HepG2 (cell line): ENCODE data around the gene KATNB1. TPM values are rescaled to one million over a fixed set of nuclear protein-coding genes. Genes with fewer than 3 reads are reported as not detected.

Experiments
- FOSL2 ChIP-seq: sonication (generic); formaldehyde crosslinking; IDR thresholded peaks from 2 replicates; pipeline ENCODE4 v1.4.0; 2020; ENCODE audit warnings: missing genetic modification reagents
- HNF4G ChIP-seq, 2 experiments: sonication (generic) in 1 of 2; formaldehyde crosslinking in 1 of 2; IDR thresholded peaks; 2 replicates each; pipeline versions ENCODE4 v1.4.0 to v1.6.1; 2011 to 2020; ENCODE audit warnings: borderline replicate concordance in 2 of 2, low read depth in 2 of 2, mild to moderate bottlenecking in 2 of 2, low read length in 1 of 2, missing genetic modification reagents in 1 of 2, moderate library complexity in 1 of 2
- JUND ChIP-seq: sonication (generic); formaldehyde crosslinking; IDR thresholded peaks from 2 replicates; pipeline ENCODE4 v1.8.0; 2022; ENCODE audit warnings: mild to moderate bottlenecking, missing genetic modification reagents
- PLRG1 ChIP-seq: fragments of 450-650 bp; conservative IDR thresholded peaks from 2 replicates; pipeline ENCODE4 v1.6.1; 2016
- POLR2AphosphoS2 ChIP-seq: IDR thresholded peaks from 2 replicates; pipeline ENCODE4 v1.6.1; 2011; ENCODE audit warnings: low read depth, low read length, improper control_type of control experiment
- POLR2G ChIP-seq: fragments of 200-400 bp; formaldehyde crosslinking; IDR thresholded peaks from 2 replicates; pipeline ENCODE4 v1.6.1; 2018; ENCODE audit warnings: mild to moderate bottlenecking, low read depth, low read length, moderate library complexity
- ZFP36L1 ChIP-seq: sonication (generic); formaldehyde crosslinking; IDR thresholded peaks from 2 replicates; pipeline ENCODE4 v1.8.0; 2022; ENCODE audit warnings: mild to moderate bottlenecking, missing genetic modification reagents, moderate library complexity
- ZNF333 ChIP-seq: sonication (generic); formaldehyde crosslinking; IDR thresholded peaks from 2 replicates; pipeline ENCODE4 v1.4.0; 2020; ENCODE audit warnings: mild to moderate bottlenecking, missing genetic modification reagents, borderline replicate concordance
- ZNF33B ChIP-seq: sonication (generic); formaldehyde crosslinking; IDR thresholded peaks from 2 replicates; pipeline ENCODE4 v1.5.1; 2020; ENCODE audit warnings: mild to moderate bottlenecking, missing genetic modification reagents
- ZNF350 ChIP-seq: sonication (generic); formaldehyde crosslinking; IDR thresholded peaks from 2 replicates; pipeline ENCODE4 v1.4.0; 2020; ENCODE audit warnings: mild to moderate bottlenecking, low read depth, missing genetic modification reagents, borderline replicate concordance
- ZNF773 ChIP-seq: sonication (generic); formaldehyde crosslinking; IDR thresholded peaks from 2 replicates; pipeline ENCODE4 v1.4.0; 2020; ENCODE audit warnings: missing genetic modification reagents, borderline replicate concordance
- ZNF776 ChIP-seq: sonication (generic); formaldehyde crosslinking; IDR thresholded peaks from 2 replicates; pipeline ENCODE4 v1.4.0; 2020; ENCODE audit warnings: mild to moderate bottlenecking, missing genetic modification reagents
- ZSCAN12 ChIP-seq: sonication (generic); formaldehyde crosslinking; IDR thresholded peaks from 2 replicates; pipeline ENCODE4 v1.9.0; 2021; ENCODE audit warnings: mild to moderate bottlenecking, missing genetic modification reagents
- polyA plus RNA-seq, 8 experiments: library from polyadenylated mRNA; depleted of rRNA in 3 of 8; stranded (reverse) in 7 of 8; unstranded in 1 of 8; fragments of >200 nt; fragmentation: Illumina TruSeq in 4 of 8; extraction: Trizol in 4 of 8; gene quantifications; 2 replicates each; pipeline versions ENCODE4 v1.2.1 to v1.2.3, GENCODE V29; 2011 to 2016; ENCODE audit warnings: low read depth in 4 of 8, missing spikeins in 1 of 8, mixed read lengths in 1 of 8; ENCODE audit not compliant: insufficient read depth in 1 of 8
- total RNA-seq, 5 experiments: library from RNA; depleted of rRNA; stranded (reverse); fragments of >200 nt; fragmentation: Illumina TruSeq; extraction: Trizol; gene quantifications; 2 replicates each; pipeline ENCODE4 v1.2.3, GENCODE V29; 2016; ENCODE audit warnings: low read depth in 1 of 5
- TF ChIP-seq, protein P1 (sequence below): sonication (generic); formaldehyde crosslinking; conservative IDR thresholded peaks from 2 replicates; pipeline ENCODE4 v1.8.0; 2022; ENCODE audit warnings: low read depth, missing genetic modification reagents
- TF ChIP-seq, protein P2 (sequence below): sonication (generic); formaldehyde crosslinking; IDR thresholded peaks from 2 replicates; pipeline ENCODE4 v1.4.0; 2020; ENCODE audit warnings: mild to moderate bottlenecking, missing genetic modification reagents
- TF ChIP-seq, protein P3 (sequence below): sonication (generic); formaldehyde crosslinking; IDR thresholded peaks from 2 replicates; pipeline ENCODE4 v1.4.0; 2020; ENCODE audit warnings: missing genetic modification reagents, borderline replicate concordance
- TF ChIP-seq, protein P4 (sequence below): sonication (generic); formaldehyde crosslinking; IDR thresholded peaks from 2 replicates; pipeline ENCODE4 v1.4.0; 2020; ENCODE audit warnings: missing genetic modification reagents

KATNB1 gene
- total and polyA plus RNA-seq, 2 of the 13 experiments (the other 11 are each of a cell fraction or from before 2014, with no cell fraction given): 31.5 to 43.5 TPM

DNA sequence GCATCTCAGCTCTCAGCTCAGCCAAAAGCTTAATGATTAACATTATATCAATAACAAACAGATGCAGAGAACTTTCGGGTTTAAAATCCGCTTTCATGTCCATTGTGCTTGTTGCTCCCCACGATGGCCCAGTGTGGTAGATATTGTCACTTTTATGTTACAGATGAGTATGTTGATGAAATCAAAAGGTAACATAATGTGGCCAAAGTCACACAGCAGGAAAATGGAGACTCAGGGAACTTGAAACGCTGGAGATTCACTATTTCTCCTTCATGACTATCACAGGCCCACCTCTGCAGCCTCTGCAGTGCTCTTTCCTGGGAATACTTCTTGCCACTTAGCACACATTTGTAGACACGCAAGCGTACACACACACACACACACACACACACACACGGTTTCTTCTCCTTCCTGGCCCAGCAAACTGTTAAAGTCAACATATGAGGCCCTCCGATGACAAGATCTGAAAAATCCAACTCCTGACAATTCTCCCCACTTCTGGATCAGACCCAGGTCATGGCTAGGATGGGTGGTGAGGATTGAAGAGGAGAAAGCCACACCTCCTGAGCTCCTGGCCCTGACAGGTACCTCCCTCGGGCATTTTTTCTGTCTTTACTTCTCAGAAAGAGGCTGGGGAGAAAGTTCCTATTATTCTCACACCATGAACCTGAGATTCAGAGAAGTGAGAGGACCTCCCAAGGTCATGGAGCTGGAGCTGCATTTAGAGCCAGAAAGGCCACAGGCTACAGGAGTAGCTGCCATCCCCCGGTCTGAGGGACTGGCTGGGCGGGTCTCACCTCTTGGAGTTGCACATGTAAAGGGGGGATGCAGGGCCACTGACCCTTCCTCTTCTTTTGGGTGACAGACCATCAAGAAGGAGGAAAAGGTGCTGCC lies 31.3 kb upstream of the KATNB1 start (continued):
- peak; percentile 59 for TF ChIP-seq ZNF350 (CRISPR knock-in tag)
- TF ChIP-seq, protein P1, sequence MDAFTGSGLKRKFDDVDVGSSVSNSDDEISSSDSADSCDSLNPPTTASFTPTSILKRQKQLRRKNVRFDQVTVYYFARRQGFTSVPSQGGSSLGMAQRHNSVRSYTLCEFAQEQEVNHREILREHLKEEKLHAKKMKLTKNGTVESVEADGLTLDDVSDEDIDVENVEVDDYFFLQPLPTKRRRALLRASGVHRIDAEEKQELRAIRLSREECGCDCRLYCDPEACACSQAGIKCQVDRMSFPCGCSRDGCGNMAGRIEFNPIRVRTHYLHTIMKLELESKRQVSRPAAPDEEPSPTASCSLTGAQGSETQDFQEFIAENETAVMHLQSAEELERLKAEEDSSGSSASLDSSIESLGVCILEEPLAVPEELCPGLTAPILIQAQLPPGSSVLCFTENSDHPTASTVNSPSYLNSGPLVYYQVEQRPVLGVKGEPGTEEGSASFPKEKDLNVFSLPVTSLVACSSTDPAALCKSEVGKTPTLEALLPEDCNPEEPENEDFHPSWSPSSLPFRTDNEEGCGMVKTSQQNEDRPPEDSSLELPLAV (CRISPR knock-in tag): no peak
- no peak; the same call in 1 of the 2 replicates for TF ChIP-seq ZNF776 (CRISPR knock-in tag)
- TF ChIP-seq FOSL2 (CRISPR knock-in tag): no peak
- no peak for TF ChIP-seq ZSCAN12 (CRISPR knock-in tag)
- TF ChIP-seq PLRG1: no peak
- TF ChIP-seq ZNF773 (CRISPR knock-in tag): no peak
- TF ChIP-seq, protein P2, sequence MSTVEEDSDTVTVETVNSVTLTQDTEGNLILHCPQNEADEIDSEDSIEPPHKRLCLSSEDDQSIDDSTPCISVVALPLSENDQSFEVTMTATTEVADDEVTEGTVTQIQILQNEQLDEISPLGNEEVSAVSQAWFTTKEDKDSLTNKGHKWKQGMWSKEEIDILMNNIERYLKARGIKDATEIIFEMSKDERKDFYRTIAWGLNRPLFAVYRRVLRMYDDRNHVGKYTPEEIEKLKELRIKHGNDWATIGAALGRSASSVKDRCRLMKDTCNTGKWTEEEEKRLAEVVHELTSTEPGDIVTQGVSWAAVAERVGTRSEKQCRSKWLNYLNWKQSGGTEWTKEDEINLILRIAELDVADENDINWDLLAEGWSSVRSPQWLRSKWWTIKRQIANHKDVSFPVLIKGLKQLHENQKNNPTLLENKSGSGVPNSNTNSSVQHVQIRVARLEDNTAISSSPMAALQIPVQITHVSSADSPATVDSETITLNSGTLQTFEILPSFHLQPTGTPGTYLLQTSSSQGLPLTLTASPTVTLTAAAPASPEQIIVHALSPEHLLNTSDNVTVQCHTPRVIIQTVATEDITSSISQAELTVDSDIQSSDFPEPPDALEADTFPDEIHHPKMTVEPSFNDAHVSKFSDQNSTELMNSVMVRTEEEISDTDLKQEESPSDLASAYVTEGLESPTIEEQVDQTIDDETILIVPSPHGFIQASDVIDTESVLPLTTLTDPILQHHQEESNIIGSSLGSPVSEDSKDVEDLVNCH (CRISPR knock-in tag): 0 out of 2 replicates have a peak, but pooled peaks have one; percentile 77
- TF ChIP-seq, protein P3, sequence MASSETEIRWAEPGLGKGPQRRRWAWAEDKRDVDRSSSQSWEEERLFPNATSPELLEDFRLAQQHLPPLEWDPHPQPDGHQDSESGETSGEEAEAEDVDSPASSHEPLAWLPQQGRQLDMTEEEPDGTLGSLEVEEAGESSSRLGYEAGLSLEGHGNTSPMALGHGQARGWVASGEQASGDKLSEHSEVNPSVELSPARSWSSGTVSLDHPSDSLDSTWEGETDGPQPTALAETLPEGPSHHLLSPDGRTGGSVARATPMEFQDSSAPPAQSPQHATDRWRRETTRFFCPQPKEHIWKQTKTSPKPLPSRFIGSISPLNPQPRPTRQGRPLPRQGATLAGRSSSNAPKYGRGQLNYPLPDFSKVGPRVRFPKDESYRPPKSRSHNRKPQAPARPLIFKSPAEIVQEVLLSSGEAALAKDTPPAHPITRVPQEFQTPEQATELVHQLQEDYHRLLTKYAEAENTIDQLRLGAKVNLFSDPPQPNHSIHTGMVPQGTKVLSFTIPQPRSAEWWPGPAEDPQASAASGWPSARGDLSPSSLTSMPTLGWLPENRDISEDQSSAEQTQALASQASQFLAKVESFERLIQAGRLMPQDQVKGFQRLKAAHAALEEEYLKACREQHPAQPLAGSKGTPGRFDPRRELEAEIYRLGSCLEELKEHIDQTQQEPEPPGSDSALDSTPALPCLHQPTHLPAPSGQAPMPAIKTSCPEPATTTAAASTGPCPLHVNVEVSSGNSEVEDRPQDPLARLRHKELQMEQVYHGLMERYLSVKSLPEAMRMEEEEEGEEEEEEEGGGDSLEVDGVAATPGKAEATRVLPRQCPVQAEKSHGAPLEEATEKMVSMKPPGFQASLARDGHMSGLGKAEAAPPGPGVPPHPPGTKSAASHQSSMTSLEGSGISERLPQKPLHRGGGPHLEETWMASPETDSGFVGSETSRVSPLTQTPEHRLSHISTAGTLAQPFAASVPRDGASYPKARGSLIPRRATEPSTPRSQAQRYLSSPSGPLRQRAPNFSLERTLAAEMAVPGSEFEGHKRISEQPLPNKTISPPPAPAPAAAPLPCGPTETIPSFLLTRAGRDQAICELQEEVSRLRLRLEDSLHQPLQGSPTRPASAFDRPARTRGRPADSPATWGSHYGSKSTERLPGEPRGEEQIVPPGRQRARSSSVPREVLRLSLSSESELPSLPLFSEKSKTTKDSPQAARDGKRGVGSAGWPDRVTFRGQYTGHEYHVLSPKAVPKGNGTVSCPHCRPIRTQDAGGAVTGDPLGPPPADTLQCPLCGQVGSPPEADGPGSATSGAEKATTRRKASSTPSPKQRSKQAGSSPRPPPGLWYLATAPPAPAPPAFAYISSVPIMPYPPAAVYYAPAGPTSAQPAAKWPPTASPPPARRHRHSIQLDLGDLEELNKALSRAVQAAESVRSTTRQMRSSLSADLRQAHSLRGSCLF (CRISPR knock-in tag): no peak
- TF ChIP-seq HNF4G (IDR thresholded peaks at IDR 0.05; ENCODE audit: borderline replicate concordance, low read depth, low read length): peak; percentile 41
- no peak for TF ChIP-seq HNF4G (CRISPR knock-in tag; IDR thresholded peaks at IDR 0.05; ENCODE audit: borderline replicate concordance, low read depth)
- no peak for TF ChIP-seq POLR2AphosphoS2
- TF ChIP-seq, protein P4, sequence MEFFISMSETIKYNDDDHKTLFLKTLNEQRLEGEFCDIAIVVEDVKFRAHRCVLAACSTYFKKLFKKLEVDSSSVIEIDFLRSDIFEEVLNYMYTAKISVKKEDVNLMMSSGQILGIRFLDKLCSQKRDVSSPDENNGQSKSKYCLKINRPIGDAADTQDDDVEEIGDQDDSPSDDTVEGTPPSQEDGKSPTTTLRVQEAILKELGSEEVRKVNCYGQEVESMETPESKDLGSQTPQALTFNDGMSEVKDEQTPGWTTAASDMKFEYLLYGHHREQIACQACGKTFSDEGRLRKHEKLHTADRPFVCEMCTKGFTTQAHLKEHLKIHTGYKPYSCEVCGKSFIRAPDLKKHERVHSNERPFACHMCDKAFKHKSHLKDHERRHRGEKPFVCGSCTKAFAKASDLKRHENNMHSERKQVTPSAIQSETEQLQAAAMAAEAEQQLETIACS (CRISPR knock-in tag): no peak
- TF ChIP-seq ZNF33B (CRISPR knock-in tag): no peak; the same call in 1 of the 2 replicates
- no peak for TF ChIP-seq JUND
- TF ChIP-seq ZNF333: no peak
- peak; percentile 82 for TF ChIP-seq POLR2G
- peak; percentile 81; the same call in 1 of the 2 replicates for TF ChIP-seq ZFP36L1 (CRISPR knock-in tag)
